HepG2 (cell line): ENCODE data around the gene TBX3. TPM values are rescaled to one million over a fixed set of nuclear protein-coding genes. Genes with fewer than 3 reads are reported as not detected.
A peak's percentile ranks its signal among the peaks of the same experiment; 100 is the strongest.

Experiments
- ARID2 ChIP-seq: sonication (generic); formaldehyde crosslinking; IDR thresholded peaks from 2 replicates; pipeline ENCODE4 v1.8.1; 2022; ENCODE audit warnings: mild to moderate bottlenecking, missing genetic modification reagents, borderline replicate concordance
- CERS6 ChIP-seq: sonication (generic); formaldehyde crosslinking; IDR thresholded peaks from 2 replicates; pipeline ENCODE4 v1.5.0; 2020; ENCODE audit warnings: missing genetic modification reagents
- FOXK2 ChIP-seq: fragments of 450-650 bp; IDR thresholded peaks from 2 replicates; pipeline ENCODE4 v1.6.1; 2016
- MED1 ChIP-seq: sonication (generic); formaldehyde crosslinking; IDR thresholded peaks from 2 replicates; pipeline ENCODE4 v1.4.0; 2020; ENCODE audit warnings: missing genetic modification reagents
- NONO ChIP-seq, 2 experiments: fragments of 450-650 bp in 1 of 2; sonication (generic) in 1 of 2; formaldehyde crosslinking in 1 of 2; IDR thresholded peaks in 1 of 2; conservative IDR thresholded peaks in 1 of 2; 2 replicates each; pipeline versions ENCODE4 v1.6.1 to v1.8.0; 2017 to 2022; ENCODE audit warnings: mild to moderate bottlenecking in 1 of 2, missing genetic modification reagents in 1 of 2, moderate library complexity in 1 of 2
- TBP ChIP-seq: sonication (generic); formaldehyde crosslinking; IDR thresholded peaks from 2 replicates; pipeline ENCODE4 v1.5.0; 2020; ENCODE audit warnings: missing genetic modification reagents
- U2AF1 ChIP-seq: fragments of 200-400 bp; formaldehyde crosslinking; optimal IDR thresholded peaks from 2 replicates; pipeline ENCODE3; 2017; ENCODE audit warnings: mild to moderate bottlenecking, low read depth, low read length
- ZMAT5 ChIP-seq: sonication (generic); formaldehyde crosslinking; IDR thresholded peaks from 2 replicates; pipeline ENCODE4 v1.5.0; 2020; ENCODE audit warnings: mild to moderate bottlenecking, low read depth, missing genetic modification reagents, borderline replicate concordance
- ZMYM4 ChIP-seq: sonication (generic); formaldehyde crosslinking; IDR thresholded peaks from 2 replicates; pipeline ENCODE4 v1.8.1; 2023; ENCODE audit warnings: mild to moderate bottlenecking, missing genetic modification reagents
- ZNF124 ChIP-seq: sonication (generic); formaldehyde crosslinking; IDR thresholded peaks from 2 replicates; pipeline ENCODE4 v1.4.0; 2020; ENCODE audit warnings: missing genetic modification reagents
- ZNF512B ChIP-seq: sonication (generic); formaldehyde crosslinking; IDR thresholded peaks from 2 replicates; pipeline ENCODE4 v1.5.1; 2020; ENCODE audit warnings: missing genetic modification reagents, mild to moderate bottlenecking, borderline replicate concordance
- ZNF552 ChIP-seq: sonication (generic); formaldehyde crosslinking; IDR thresholded peaks from 2 replicates; pipeline ENCODE4 v1.9.0; 2022; ENCODE audit warnings: missing genetic modification reagents, mild to moderate bottlenecking, borderline replicate concordance
- ZNF589 ChIP-seq: sonication (generic); formaldehyde crosslinking; conservative IDR thresholded peaks from 2 replicates; pipeline ENCODE4 v1.8.0; 2022; ENCODE audit warnings: mild to moderate bottlenecking, moderate library complexity, missing genetic modification reagents
- ZNF605 ChIP-seq: sonication (generic); formaldehyde crosslinking; IDR thresholded peaks from 2 replicates; pipeline ENCODE4 v1.8.0; 2022; ENCODE audit warnings: mild to moderate bottlenecking, missing genetic modification reagents
- ZSCAN12 ChIP-seq: sonication (generic); formaldehyde crosslinking; IDR thresholded peaks from 2 replicates; pipeline ENCODE4 v1.9.0; 2021; ENCODE audit warnings: mild to moderate bottlenecking, missing genetic modification reagents
- polyA plus RNA-seq, 8 experiments: library from polyadenylated mRNA; depleted of rRNA in 3 of 8; stranded (reverse) in 7 of 8; unstranded in 1 of 8; fragments of >200 nt; fragmentation: Illumina TruSeq in 4 of 8; extraction: Trizol in 4 of 8; gene quantifications; 2 replicates each; pipeline versions ENCODE4 v1.2.1 to v1.2.3, GENCODE V29; 2011 to 2016; ENCODE audit warnings: low read depth in 4 of 8, missing spikeins in 1 of 8, mixed read lengths in 1 of 8; ENCODE audit not compliant: insufficient read depth in 1 of 8
- total RNA-seq, 5 experiments: library from RNA; depleted of rRNA; stranded (reverse); fragments of >200 nt; fragmentation: Illumina TruSeq; extraction: Trizol; gene quantifications; 2 replicates each; pipeline ENCODE4 v1.2.3, GENCODE V29; 2016; ENCODE audit warnings: low read depth in 1 of 5
- TF ChIP-seq, protein P1 (sequence below): sonication (generic); formaldehyde crosslinking; IDR thresholded peaks from 2 replicates; pipeline ENCODE4 v1.4.0; 2020; ENCODE audit warnings: missing genetic modification reagents, mild to moderate bottlenecking, borderline replicate concordance

Gene TBX3
- total and polyA plus RNA-seq, 2 of the 13 experiments (the other 11 are each of a cell fraction or from before 2014, with no cell fraction given): 27.1 to 42.4 TPM

DNA sequence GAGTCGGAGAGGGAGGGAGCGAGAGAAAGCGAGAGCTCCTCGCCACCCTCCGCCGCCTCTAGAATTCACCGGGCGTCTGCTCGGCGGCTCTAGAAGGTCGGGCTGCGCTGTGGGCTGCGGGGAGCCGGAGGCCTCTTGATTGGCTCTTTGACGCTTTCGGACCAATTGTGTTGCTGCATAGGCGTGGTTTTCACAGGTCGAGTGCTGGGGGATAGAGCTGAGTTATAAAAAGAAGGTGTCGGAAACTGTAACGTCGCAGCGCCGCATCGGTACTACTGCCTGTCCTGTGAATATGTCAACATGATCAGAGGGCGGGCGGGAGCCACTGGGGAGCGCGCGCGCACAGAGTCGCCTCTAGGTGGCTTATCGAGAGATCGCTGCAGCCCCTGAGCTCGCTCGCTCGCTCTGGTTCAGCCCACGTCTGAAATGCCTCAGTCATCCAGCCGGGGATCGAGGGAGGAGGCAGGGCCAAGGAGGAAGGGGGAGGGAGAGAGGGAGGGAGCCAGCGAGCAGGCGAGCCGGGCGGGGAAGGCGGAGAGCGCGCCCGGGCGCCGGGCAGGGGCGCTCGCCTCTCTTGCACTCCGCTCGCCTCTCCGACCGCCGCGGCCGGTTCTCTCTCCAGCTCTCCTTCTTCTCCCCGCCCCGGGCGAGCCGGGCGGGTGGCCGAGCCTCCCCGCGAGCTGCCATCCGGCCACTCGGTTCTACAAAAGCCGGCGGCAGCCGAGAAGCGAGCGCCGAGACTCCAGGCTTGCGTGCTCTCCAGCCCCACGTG, at the start of gene TBX3 (continued):
- no peak for TF ChIP-seq CERS6 (CRISPR knock-in tag)
- TF ChIP-seq FOXK2: peak; percentile 96
- peak; percentile 86 for TF ChIP-seq ZMYM4 (CRISPR knock-in tag)
- no peak for TF ChIP-seq U2AF1
- no peak for TF ChIP-seq ZMAT5 (CRISPR knock-in tag)
- no peak for TF ChIP-seq TBP
- TF ChIP-seq ZNF552 (CRISPR knock-in tag): peak; percentile 52; the same call in 1 of the 2 replicates
- peak; percentile 68 for TF ChIP-seq ZNF589 (CRISPR knock-in tag)
- TF ChIP-seq, protein P1, sequence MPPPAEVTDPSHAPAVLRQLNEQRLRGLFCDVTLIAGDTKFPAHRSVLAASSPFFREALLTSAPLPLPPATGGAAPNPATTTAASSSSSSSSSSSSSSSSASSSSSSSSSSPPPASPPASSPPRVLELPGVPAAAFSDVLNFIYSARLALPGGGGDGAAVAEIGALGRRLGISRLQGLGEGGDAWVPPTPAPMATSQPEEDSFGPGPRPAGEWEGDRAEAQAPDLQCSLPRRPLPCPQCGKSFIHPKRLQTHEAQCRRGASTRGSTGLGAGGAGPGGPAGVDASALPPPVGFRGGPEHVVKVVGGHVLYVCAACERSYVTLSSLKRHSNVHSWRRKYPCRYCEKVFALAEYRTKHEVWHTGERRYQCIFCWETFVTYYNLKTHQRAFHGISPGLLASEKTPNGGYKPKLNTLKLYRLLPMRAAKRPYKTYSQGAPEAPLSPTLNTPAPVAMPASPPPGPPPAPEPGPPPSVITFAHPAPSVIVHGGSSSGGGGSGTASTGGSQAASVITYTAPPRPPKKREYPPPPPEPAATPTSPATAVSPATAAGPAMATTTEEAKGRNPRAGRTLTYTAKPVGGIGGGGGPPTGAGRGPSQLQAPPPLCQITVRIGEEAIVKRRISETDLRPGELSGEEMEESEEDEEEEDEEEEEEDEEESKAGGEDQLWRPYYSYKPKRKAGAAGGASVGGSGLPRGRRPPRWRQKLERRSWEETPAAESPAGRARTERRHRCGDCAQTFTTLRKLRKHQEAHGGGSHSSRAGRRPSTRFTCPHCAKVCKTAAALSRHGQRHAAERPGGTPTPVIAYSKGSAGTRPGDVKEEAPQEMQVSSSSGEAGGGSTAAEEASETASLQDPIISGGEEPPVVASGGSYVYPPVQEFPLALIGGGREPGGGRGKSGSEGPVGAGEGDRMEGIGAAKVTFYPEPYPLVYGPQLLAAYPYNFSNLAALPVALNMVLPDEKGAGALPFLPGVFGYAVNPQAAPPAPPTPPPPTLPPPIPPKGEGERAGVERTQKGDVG (CRISPR knock-in tag): no peak; the same call in 1 of the 2 replicates
- no peak; the same call in 1 of the 2 replicates for TF ChIP-seq ZNF605 (CRISPR knock-in tag)
- TF ChIP-seq ZSCAN12: peak; percentile 33; the same call in 1 of the 2 replicates
- TF ChIP-seq ARID2 (CRISPR knock-in tag): peak; percentile 85; the same call in 1 of the 2 replicates
- peak; percentile 83 for TF ChIP-seq MED1
- peak; percentile 12; the same call in 1 of the 2 replicates for TF ChIP-seq ZNF512B (CRISPR knock-in tag)
- no peak for TF ChIP-seq NONO (IDR thresholded peaks at IDR 0.05)
- TF ChIP-seq NONO (CRISPR knock-in tag; conservative IDR thresholded peaks at IDR 0.05): peak; percentile 90
- TF ChIP-seq ZNF124 (CRISPR knock-in tag): 0 out of 2 replicates have a peak, but pooled peaks have one; percentile 44
